HG03095 (cell line): Measurements from ENCODE around the gene PGBD5.

ENCODE experiments used
- ATAC-seq: cut with Tn5 transposase; IDR thresholded peaks from one replicate; pipeline ENCODE4 v1.9.1; 2021; ENCODE audit warnings: moderate library complexity; ENCODE audit not compliant: unreplicated experiment

The PGBD5 gene

DNA sequence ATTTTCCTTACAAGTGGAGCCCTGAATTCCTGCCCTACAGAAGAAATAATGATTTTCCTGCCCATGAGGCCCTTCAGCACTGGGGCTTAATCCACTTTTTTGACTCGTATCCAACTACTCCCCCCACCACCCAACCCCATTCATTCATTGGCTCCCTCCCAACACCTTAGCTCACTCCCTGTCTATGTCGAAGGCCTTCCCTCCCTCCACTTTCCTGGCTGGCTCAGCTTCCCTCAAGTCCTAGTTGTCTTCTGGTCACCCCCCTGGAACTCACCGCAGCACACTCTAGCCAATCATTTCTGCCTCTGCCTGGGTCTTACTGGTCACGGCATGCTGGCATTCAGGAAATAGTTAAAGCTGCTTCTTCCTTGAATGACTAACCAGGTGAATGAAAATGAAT, 118.9 kb downstream of the PGBD5 start:
- ATAC-seq, result no peak

DNA sequence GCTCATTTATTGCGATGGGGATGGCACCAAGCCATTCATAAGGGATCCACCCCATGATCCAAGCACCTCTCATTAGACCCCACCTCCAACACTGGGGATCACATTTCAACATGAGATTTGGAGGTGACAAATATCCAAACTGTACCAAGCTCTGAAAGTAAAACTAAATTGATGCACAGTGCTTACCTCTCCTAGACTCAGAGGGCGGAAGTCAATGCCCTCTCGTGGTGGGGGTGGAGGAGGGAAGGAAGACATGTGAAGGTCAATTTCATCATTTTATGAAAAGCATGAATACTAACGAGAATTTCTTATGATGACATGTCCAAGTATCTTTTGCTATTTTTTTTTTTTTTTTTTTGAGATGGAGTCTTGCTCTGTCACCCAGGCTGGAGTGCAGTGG, 120.0 kb downstream of the PGBD5 start:
- peak; percentile 48 for ATAC-seq

DNA sequence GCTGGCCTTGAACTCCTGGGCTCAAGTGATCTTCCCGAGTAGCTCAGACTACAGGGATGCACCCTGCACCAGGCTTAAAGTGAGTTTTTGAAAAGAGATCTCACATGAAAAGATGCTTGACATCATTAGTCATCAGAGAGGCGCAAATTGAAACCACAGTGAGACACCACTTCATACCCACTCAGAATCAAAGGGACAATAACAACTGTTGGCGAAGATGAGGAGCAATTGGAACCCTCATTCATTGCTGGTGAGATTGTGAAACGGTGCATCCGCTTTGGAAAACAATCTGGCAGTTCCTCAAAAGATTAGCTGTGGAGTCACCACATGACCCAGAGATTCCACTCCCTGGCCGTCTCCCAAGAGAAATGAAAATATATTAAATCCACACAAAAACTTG, 122.3 kb downstream of the PGBD5 start:
- no peak for ATAC-seq

- no peak for ATAC-seq
Measured at GRCh38 chr1:230303069-230303468, 123.1 kb downstream of the PGBD5 start.

DNA sequence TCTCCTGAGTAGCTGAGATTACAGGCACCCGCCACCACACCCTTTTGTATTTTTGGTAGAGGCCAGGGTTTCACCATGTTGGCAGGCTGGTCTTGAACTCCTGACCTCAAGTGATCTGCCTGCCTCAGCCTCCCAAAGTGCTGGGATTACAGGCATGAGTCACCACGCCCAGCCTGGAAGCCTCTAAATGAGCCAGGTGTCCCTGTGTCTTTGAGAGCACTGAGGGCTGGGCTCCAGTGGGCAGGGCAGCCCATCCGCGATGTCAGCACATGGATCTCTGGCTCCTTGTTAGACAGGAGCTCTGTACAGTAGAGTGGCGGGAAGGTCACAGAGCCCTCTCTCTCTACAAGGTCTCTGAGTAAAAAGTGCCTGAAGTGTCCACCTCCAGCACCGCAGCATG, 124.3 kb downstream of the PGBD5 start:
- ATAC-seq, result no peak

GRCh38 chr1:230301322-230301721, 124.8 kb downstream of the PGBD5 start:
- no peak for ATAC-seq

- ATAC-seq, result no peak
Measured at GRCh38 chr1:230300322-230301301, 125.5 kb downstream of the PGBD5 start.

GRCh38 chr1:230299191-230300006, 126.7 kb downstream of the PGBD5 start:
- no peak for ATAC-seq

- ATAC-seq, result no peak
Measured at GRCh38 chr1:230295367-230295766, 130.8 kb downstream of the PGBD5 start.

- no peak for ATAC-seq
Measured at GRCh38 chr1:230293390-230293700, 132.8 kb downstream of the PGBD5 start.

- no peak for ATAC-seq
Measured at GRCh38 chr1:230292689-230293389, 133.3 kb downstream of the PGBD5 start.

DNA sequence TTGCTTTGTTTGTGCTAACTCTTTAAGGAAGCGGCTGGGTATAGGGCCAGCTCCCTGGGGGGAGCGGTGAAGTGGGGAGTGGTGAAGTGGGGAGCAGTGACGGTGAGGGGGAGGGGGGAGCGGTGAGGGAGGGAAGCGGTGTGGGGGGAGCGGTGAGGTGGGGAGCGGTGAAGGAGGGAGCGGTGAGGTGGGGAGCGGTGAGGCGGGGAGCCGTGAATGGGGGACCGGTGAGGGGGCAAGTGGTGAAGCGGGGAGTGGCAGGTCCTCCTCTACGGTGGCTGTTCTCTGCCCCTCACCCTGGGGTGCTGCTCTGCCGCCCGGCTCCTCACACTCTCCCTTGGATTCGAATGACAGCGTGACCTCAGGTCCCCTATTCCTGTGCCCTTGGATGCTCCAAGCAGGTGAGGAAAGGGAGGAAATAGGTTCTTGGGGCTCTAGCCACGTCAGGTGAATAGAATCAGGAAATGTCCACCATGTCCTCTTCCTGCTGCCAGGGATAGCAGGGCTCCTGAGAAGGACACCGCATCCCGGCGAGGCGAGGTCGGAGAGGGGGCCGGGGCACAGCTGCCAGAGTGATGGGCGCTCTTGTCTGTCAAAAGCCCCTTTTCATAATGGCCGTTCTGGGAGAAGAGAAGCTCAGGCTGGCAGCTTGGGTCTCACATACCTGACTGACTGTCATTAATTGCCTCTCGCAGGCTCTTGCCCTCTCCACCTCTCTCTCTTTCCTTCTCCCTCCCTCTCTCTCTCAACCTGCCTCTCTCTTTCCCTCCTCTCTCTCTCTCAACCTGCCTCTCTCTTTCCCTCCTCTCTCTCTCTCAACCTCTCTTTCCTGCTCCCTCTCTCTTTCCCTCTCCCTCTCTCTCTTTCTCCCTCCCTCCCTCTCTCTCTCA, 134.2 kb downstream of the PGBD5 start:
- ATAC-seq, result no peak

DNA sequence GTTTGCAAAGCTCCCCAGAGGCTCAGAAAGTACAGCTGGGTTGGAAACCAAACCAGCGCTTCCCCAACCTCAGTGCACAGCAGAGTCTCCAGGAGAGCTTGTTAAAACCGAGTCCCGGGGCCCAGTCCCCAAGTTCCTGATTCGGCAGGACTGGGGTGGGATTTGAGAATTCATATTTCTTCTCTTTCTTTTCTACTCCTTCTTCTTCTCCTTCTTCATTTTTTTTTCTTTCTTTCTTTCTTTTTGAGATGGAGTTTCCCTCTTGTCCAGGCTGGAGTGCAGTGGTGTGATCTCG, 136.8 kb downstream of the PGBD5 start:
- ATAC-seq, result no peak

DNA sequence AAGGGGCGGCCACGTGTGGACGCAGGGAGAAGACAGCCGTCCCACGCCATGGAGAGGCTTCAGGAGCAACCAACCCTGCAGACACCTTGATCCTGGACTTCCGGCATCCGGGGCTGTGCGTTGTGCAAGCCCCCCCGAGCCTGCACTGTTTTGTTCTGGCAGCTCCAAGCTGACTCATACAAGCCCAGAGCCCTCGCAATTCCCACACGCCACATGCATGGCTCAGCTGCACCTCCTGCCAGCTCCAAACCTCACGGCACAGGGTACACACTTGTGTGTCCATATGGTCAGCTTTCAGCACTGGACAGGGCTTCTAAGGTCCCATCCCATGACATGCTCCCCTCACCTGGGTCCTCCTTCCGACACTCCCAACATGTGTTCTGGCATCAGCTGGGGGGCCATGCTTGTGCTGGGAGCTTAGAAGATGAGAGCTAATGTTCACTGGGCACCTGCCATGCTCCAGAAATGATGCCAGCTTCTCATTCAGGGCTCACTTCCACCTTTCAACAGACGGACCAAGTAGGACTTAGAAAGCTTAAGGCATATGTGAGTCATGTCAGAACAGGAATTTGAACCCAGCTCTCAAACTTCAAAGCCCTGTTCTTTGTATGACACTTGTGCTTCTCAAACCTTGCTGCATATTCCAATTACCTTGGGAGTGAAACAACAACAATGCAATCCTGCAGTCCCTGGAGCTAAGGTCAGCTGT, 137.3 kb downstream of the PGBD5 start:
- no peak for ATAC-seq

DNA sequence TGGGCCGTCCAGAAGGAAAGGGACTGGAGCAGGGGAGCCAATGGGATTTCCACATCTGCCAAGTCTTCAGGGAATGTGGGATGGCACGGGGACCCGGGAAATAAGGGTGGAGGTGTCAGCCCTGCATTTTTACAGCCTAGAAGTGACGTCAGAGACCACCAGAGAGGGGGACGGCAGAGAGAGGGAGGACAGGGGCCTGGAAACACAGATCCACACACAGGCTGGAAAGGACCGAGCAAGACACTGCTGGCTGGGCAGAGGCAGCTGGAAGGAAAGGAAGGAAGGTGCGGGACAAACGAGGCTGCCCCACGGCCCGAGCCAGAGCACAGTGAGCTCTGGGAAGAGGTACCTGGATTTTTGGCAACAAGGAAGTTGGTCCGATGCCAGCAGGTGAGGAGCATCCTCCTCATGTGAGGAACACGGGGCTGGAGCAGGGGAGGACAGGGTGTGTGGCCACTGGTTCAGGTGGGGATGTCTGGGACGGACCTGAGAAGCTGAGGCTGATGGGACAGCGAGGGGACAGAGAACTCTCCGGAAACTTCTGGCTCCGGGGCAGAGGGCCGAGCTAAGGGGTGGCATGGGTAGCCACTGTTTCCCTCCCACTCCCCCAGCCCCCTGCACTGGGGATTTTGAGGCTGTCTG, 138.3 kb downstream of the PGBD5 start:
- no peak for ATAC-seq

GRCh38 chr1:230286890-230287269, 139.3 kb downstream of the PGBD5 start:
- no peak for ATAC-seq

GRCh38 chr1:230286166-230286889, 139.8 kb downstream of the PGBD5 start:
- ATAC-seq, result no peak

DNA sequence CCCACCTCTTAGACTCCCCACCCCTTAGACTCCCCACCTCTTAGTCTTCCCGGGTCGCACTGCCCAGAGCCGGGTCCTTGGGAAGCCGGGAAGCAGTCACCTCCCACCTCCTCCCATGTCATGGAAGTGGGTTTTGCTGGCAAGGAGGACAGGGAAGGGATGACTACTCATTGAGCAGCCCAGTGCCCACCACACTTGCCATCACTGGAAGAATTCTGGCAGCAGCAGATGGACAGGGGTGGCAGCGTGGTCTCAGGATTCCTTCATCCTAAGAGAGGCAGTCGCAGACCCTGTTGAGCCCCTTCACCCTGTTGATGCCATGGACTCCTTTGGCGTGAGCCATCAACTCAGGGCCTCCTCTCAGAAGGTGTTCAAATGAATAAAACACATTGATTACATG, 140.8 kb downstream of the PGBD5 start:
- ATAC-seq, result no peak

GRCh38 chr1:230284891-230285290, 141.2 kb downstream of the PGBD5 start:
- ATAC-seq, result no peak
